SU-DHL-6 (cell line): Measurements from ENCODE around the gene CUX1.

Experiments used
- H2AFZ ChIP-seq: fragments of 200-600 bp; sonication (generic); 2 replicates; pipeline ENCODE4 v1.6.1; 2014; ENCODE audit warnings: low read depth, mild to moderate bottlenecking, moderate library complexity, mixed read lengths, antibody characterized with exemption, low read length; ENCODE audit not compliant: severe bottlenecking
- H3F3A ChIP-seq: fragments of 200-600 bp; shearing (Covaris generic); 2 replicates; pipeline ENCODE4 v1.6.0; 2016; ENCODE audit warnings: antibody characterized with exemption, mild to moderate bottlenecking; ENCODE audit not compliant: insufficient read depth
- H3K27ac ChIP-seq: fragments of 200-600 bp; sonication (generic); 2 replicates; pipeline ENCODE4 v1.5.1; 2016; ENCODE audit warnings: low read depth, mild to moderate bottlenecking, low read length, moderate library complexity, mixed read lengths
- H3K27me3 ChIP-seq: fragments of 200-600 bp; sonication (generic), shearing (Covaris generic); 2 replicates; pipeline ENCODE4 v1.6.0; 2014; ENCODE audit warnings: mild to moderate bottlenecking, low read length
- H3K36me3 ChIP-seq: fragments of 200-600 bp; sonication (generic); 2 replicates; pipeline ENCODE4 v1.6.1; 2014; ENCODE audit warnings: mild to moderate bottlenecking, low read length, mixed read lengths
- H3K4me2 ChIP-seq: fragments of 300-600, 200-600 bp; shearing (Covaris generic), sonication (generic); 2 replicates; pipeline ENCODE4 v1.6.0; 2014; ENCODE audit warnings: low read length, low read depth, mild to moderate bottlenecking; ENCODE audit not compliant: poor library complexity, severe bottlenecking
- H3K4me3 ChIP-seq: fragments of 200-600 bp; sonication (generic); 2 replicates; pipeline ENCODE4 v1.5.1; 2014; ENCODE audit warnings: antibody characterized with exemption, low read length, mild to moderate bottlenecking, mixed read lengths; ENCODE audit not compliant: insufficient read depth, poor library complexity, severe bottlenecking
- H3K79me2 ChIP-seq: fragments of 200-600 bp; sonication (generic); 2 replicates; pipeline ENCODE4 v1.6.1; 2014; ENCODE audit warnings: mild to moderate bottlenecking, low read length, moderate library complexity; ENCODE audit not compliant: insufficient read depth
- H3K9ac ChIP-seq: fragments of 200-600 bp; sonication (generic); 2 replicates; pipeline ENCODE4 v1.7.0; 2014; ENCODE audit warnings: mild to moderate bottlenecking, low read length
- H3K9me2 ChIP-seq: fragments of 200-600 bp; sonication (generic); replicated peaks from 2 replicates; pipeline ENCODE4 v1.6.1; 2014; ENCODE audit warnings: low read length; ENCODE audit not compliant: insufficient read depth
- H3K9me3 ChIP-seq: fragments of 200-600 bp; sonication (generic); 2 replicates; pipeline ENCODE4 v1.6.1; 2014; ENCODE audit warnings: low read length, mixed read lengths; ENCODE audit not compliant: insufficient read depth
- H4K20me1 ChIP-seq: fragments of 200-600 bp; sonication (generic); 2 replicates; pipeline ENCODE4 v1.6.1; 2014; ENCODE audit warnings: low read depth, mild to moderate bottlenecking, antibody characterized with exemption, low read length, moderate library complexity, mixed read lengths
- CTCF ChIP-seq: fragments of 200-600 bp; sonication (generic); IDR thresholded peaks from one replicate; pipeline ENCODE4 v1.5.1; 2017; ENCODE audit warnings: antibody characterized with exemption, mild to moderate bottlenecking, low read length, moderate library complexity; ENCODE audit not compliant: insufficient read depth, poor library complexity, severe bottlenecking
- EZH2phosphoT487 ChIP-seq: fragments of 200-600 bp; sonication (generic), shearing (Covaris generic); conservative IDR thresholded peaks from 2 replicates; pipeline ENCODE4 v1.6.1; 2018; ENCODE audit warnings: mild to moderate bottlenecking, antibody characterized with exemption, low read length, moderate library complexity, mixed read lengths

The CUX1 gene

GRCh38 chr7:102255916-102256315, 438.5 kb downstream of the CUX1 start:
- no peaks in the 10 kb centered on the region for H3K79me2 ChIP-seq
- H3K4me3 ChIP-seq, result no peak overlapping the region
- no peaks in the 10 kb centered on the region for H3K9me3 ChIP-seq
- no peak for TF ChIP-seq CTCF
- TF ChIP-seq EZH2phosphoT487, result no peak
- H4K20me1 ChIP-seq, result no peaks in the 10 kb centered on the region; the same call in 1 of the 2 replicates
- peaks cover 14% of the 10 kb centered on the region; the same call in 1 of the 2 replicates for H3F3A ChIP-seq
- H3K9me2 ChIP-seq, result no peaks in the 10 kb centered on the region
- no peak overlapping the region for H3K9ac ChIP-seq
- no peaks in the 10 kb centered on the region for H3K27me3 ChIP-seq
- H3K27ac ChIP-seq, result no peak overlapping the region
- peaks cover 4% of the 10 kb centered on the region; the same call in 1 of the 2 replicates for H3K36me3 ChIP-seq
- no peak overlapping the region for H2AFZ ChIP-seq
- no peak overlapping the region for H3K4me2 ChIP-seq

GRCh38 chr7:102258073-102258748, 440.8 kb downstream of the CUX1 start:
- no peak overlapping the region for H3K4me2 ChIP-seq
- H3K9ac ChIP-seq, result no peak overlapping the region
- H3K27ac ChIP-seq, result no peak overlapping the region
- no peak overlapping the region for H2AFZ ChIP-seq
- no peaks in the 10 kb centered on the region; the same call in 1 of the 2 replicates for H4K20me1 ChIP-seq
- no peaks in the 10 kb centered on the region for H3K36me3 ChIP-seq
- H3K4me3 ChIP-seq, result no peak overlapping the region
- no peaks in the 10 kb centered on the region for H3K27me3 ChIP-seq
- no peak for TF ChIP-seq CTCF
- TF ChIP-seq EZH2phosphoT487, result no peak
- no peaks in the 10 kb centered on the region for H3K9me2 ChIP-seq
- H3K9me3 ChIP-seq, result no peaks in the 10 kb centered on the region
- H3K79me2 ChIP-seq, result no peaks in the 10 kb centered on the region
- H3F3A ChIP-seq, result peaks cover 13% of the 10 kb centered on the region; the same call in 1 of the 2 replicates

GRCh38 chr7:102258749-102259107, 441.3 kb downstream of the CUX1 start:
- Histone ChIP-seq H3K4me2 (no peak overlapping the region), H3F3A (peaks cover 13% of the 10 kb centered on the region; the same call in 1 of the 2 replicates), H3K9ac (no peak overlapping the region), H4K20me1 (no peaks in the 10 kb centered on the region; the same call in 1 of the 2 replicates), H3K79me2 (no peaks in the 10 kb centered on the region), H3K27me3 (no peaks in the 10 kb centered on the region), H3K36me3 (no peaks in the 10 kb centered on the region), H2AFZ (no peak overlapping the region), H3K9me3 (no peaks in the 10 kb centered on the region), H3K27ac (no peak overlapping the region), H3K9me2 (no peaks in the 10 kb centered on the region), H3K4me3 (no peak overlapping the region)
- TF ChIP-seq EZH2phosphoT487 (no peak), CTCF (no peak)
